ENCODE results near the gene SLC26A8. TPM values are rescaled to one million over a fixed set of nuclear protein-coding genes. Genes with fewer than 3 reads are reported as not detected.
"Not testable (repeated sequence)": the region's sequence is repeated elsewhere in the genome, so short reads cannot be mapped to it uniquely, and the experiment has no call there.

SLC26A8 gene
- total and polyA plus RNA-seq, 5 experiments from 2014 or later = not detected

- H3K9me3 Mint-ChIP-seq = no peaks in the 10 kb centered on the region
- ATAC-seq (peak; percentile 32 to 40), DNase-seq (peak in 5 of 10 donors; percentile 21 to 70 (median 33))
- POLR2A ChIA-PET = interaction anchor here (0.5 to 5.3 kb wide), 36 partner anchors 10 to 1236 kb away, joined by 3 to 71 read pairs (median 4); partner anchors contain the start of genes BRPF3 and MAPK13
- H3K27ac Mint-ChIP-seq = peak overlapping the region; percentile 74 to 96 (median 92)
- peaks cover 16 to 28% (median 20%) of the 10 kb centered on the region in 5 donors for H3K27me3 Mint-ChIP-seq
- H3K36me3 Mint-ChIP-seq = peaks cover 0 to 5% (median 5%) of the 10 kb centered on the region in 3 donors
- peak overlapping the region; percentile 85 to 97 (median 92) for H3K4me3 Mint-ChIP-seq
- peaks cover 23 to 50% (median 46%) of the 10 kb centered on the region in 4 donors for H3K4me1 Mint-ChIP-seq
Measured at GRCh38 chr6:36028088-36028876, 3.8 kb upstream of the SLC26A8 start.

GRCh38 chr6:36027501-36028087, 3.2 kb upstream of the SLC26A8 start, which contains the start of gene MAPK14:
Gene MAPK14 (plus strand): TSS chr6:36027808. CDS start chr6:36028158, 350 bp downstream.
- POLR2A ChIA-PET = interaction anchor here (0.6 to 5.3 kb wide), 24 partner anchors 18 to 727 kb away, joined by 3 to 71 read pairs (median 4); partner anchors contain the start of genes BRPF3 and MAPK13
- DNase-seq = peak; percentile 93 to 100 (median 99)
- no peaks in the 10 kb centered on the region for H3K9me3 Mint-ChIP-seq
- H3K27ac Mint-ChIP-seq = peak within 1 kb of the TSS; percentile 74 to 96 (median 94)
- ATAC-seq = peak; percentile 83 to 88
- H3K4me3 Mint-ChIP-seq = peak within 1 kb of the TSS; percentile 85 to 97 (median 94)
- H3K36me3 Mint-ChIP-seq = peaks cover 0 to 5% (median 5%) of the 10 kb centered on the region in 3 donors
- H3K27me3 Mint-ChIP-seq = peaks cover 16 to 28% (median 21%) of the 10 kb centered on the region in 5 donors
- H3K4me1 Mint-ChIP-seq = peaks cover 19 to 43% (median 40%) of the 10 kb centered on the region in 4 donors

DNA sequence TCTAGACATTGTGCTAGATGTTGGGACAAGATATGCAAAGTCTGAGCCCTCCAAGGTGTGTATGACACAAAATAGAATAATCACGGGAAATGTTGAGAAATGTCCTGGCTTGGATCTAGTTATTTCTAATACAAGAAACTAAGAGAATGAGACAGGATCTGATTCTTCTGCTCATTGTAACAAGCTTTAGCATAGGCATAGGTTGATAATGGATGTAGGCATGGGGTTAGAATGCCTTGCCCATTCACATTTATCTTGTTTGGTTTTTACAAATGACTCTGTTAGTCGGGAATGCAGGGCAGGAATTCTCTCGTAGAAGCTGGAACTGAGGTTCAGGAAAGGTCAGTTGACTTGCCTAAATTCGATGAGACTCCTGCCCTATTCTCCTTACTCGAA, 1.5 kb upstream of the SLC26A8 start:
- DNase-seq (no peak), ATAC-seq (no peak)
- POLR2A ChIA-PET = interaction anchor here (5.3 kb wide), 1 partner anchor 69 kb away, joined by 71 read pairs; no protein-coding TSS in a partner anchor
- Mint-ChIP-seq H3K27me3 (peaks cover 16 to 30% (median 25%) of the 10 kb centered on the region in 5 donors), H3K27ac (peak overlapping the region in 2 of 10 donors; percentile 5 to 23), H3K36me3 (peaks cover 0 to 5% (median 0%) of the 10 kb centered on the region in 3 donors), H3K4me1 (peaks cover 12 to 30% (median 27%) of the 10 kb centered on the region in 4 donors), H3K9me3 (no peaks in the 10 kb centered on the region), H3K4me3 (no peak overlapping the region)

DNA sequence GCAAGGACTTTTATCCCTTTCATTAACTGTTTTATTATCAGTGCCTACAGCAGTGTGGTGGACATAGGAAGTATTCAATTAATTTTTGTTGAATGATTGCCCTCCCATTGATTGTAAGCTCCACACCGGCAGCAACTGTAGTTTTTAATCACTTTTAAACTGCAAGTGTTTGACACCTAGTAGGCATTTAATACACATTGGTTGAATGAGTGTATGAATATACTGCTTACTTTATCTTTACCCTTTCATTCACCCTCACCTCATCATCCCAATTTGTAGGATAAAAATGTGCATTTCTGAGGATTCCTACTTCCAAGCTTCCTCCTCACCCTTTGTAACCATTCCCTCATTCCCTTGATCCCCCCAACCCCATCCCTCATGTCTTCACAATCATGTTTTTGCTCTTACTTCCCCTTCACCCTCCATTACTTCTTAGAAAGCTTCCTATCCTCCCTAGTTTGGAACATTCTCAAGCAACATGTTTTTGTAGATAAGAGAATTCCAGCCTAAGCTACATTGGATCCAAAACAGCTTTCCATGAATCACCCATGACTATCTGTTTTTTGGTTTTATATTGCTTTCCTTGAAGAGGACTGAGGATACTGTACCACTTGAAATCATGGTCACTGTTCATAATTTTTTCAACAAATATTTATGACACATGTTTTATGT, 955 bp upstream of the SLC26A8 start:
- Mint-ChIP-seq H3K4me1 (peaks cover 12 to 30% (median 23%) of the 10 kb centered on the region in 4 donors), H3K27me3 (peaks cover 16 to 30% (median 25%) of the 10 kb centered on the region in 5 donors), H3K27ac (peak overlapping the region in 1 of 10 donors; percentile 3), H3K4me3 (peak overlapping the region in 2 of 10 donors; percentile 0 to 2), H3K9me3 (no peaks in the 10 kb centered on the region), H3K36me3 (peaks cover 0 to 5% (median 0%) of the 10 kb centered on the region in 3 donors)
- POLR2A ChIA-PET = interaction anchor here (5.3 kb wide), 1 partner anchor 70 kb away, joined by 71 read pairs; no protein-coding TSS in a partner anchor
- ATAC-seq (no peak), DNase-seq (no peak)

GRCh38 chr6:36020154-36020553, 4.3 kb downstream of the SLC26A8 start:
- no peak for DNase-seq
- Mint-ChIP-seq H3K27me3 (peaks cover 15 to 30% (median 19%) of the 10 kb centered on the region in 5 donors), H3K36me3 (no peaks in the 10 kb centered on the region), H3K4me1 (peaks cover 3 to 8% (median 6%) of the 10 kb centered on the region in 4 donors), H3K9me3 (no peaks in the 10 kb centered on the region), H3K27ac (no peak overlapping the region), H3K4me3 (no peak overlapping the region)
- POLR2A ChIA-PET = no interaction called here
- no peak for ATAC-seq

- H3K4me3 Mint-ChIP-seq = no peak overlapping the region
- H3K4me1 Mint-ChIP-seq = peaks cover 3 to 7% (median 5%) of the 10 kb centered on the region in 4 donors
- peaks cover 9 to 23% (median 11%) of the 10 kb centered on the region in 5 donors for H3K27me3 Mint-ChIP-seq
- ATAC-seq = no peak
- H3K36me3 Mint-ChIP-seq = no peaks in the 10 kb centered on the region
- no peak for DNase-seq
- no peak overlapping the region for H3K27ac Mint-ChIP-seq
- POLR2A ChIA-PET = interaction anchor here (0.6 kb wide), 1 partner anchor 210 kb away, joined by 3 read pairs; no protein-coding TSS in a partner anchor
- H3K9me3 Mint-ChIP-seq = no peaks in the 10 kb centered on the region
Measured at GRCh38 chr6:36019167-36019566, 5.3 kb downstream of the SLC26A8 start.

GRCh38 chr6:36018339-36018738, 6.1 kb downstream of the SLC26A8 start:
- Mint-ChIP-seq H3K4me1 (no peaks in the 10 kb centered on the region), H3K27ac (no peak overlapping the region), H3K27me3 (peaks cover under 1 to 16% (median 5%) of the 10 kb centered on the region in 5 donors), H3K36me3 (no peaks in the 10 kb centered on the region), H3K4me3 (no peak overlapping the region), H3K9me3 (no peaks in the 10 kb centered on the region)
- DNase-seq = no peak
- POLR2A ChIA-PET = interaction anchor here (0.6 kb wide), 1 partner anchor 209 kb away, joined by 3 read pairs; no protein-coding TSS in a partner anchor
- ATAC-seq = no peak

GRCh38 chr6:36015666-36016065, 8.8 kb downstream of the SLC26A8 start:
- Mint-ChIP-seq H3K4me3 (no peak overlapping the region), H3K4me1 (no peaks in the 10 kb centered on the region), H3K36me3 (no peaks in the 10 kb centered on the region), H3K9me3 (no peaks in the 10 kb centered on the region), H3K27ac (no peak overlapping the region), H3K27me3 (peaks cover 0 to 9% (median 3%) of the 10 kb centered on the region in 5 donors)
- ATAC-seq (no peak), DNase-seq (no peak)
- POLR2A ChIA-PET = no interaction called here

DNA sequence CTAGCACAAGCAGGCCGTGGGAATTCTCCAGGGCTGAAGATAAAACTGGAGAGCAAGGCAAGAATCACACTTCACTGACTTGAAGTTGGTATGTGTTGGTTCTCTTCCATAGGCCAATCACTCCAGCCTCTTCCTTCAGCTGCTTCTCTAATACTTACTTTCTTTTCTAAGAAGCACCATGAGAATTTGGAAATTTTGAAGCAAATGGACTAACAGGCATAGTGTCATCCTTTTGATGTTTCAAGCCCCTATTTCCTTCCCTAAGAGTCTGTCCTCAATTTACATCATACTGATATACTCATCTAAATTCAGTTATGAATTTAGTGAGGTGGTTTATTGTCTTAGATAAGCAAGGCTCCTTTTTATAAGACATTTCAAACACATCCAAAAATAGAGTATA, 24.0 kb downstream of the SLC26A8 start:
- H3K27me3 Mint-ChIP-seq = peaks cover 0 to 5% (median 1%) of the 10 kb centered on the region in 5 donors
- no peaks in the 10 kb centered on the region for H3K36me3 Mint-ChIP-seq
- no peak overlapping the region for H3K4me3 Mint-ChIP-seq
- DNase-seq (no peak), ATAC-seq (no peak)
- H3K9me3 Mint-ChIP-seq = no peaks in the 10 kb centered on the region
- H3K27ac Mint-ChIP-seq = no peak overlapping the region
- POLR2A ChIA-PET = no interaction called here
- H3K4me1 Mint-ChIP-seq = no peaks in the 10 kb centered on the region

GRCh38 chr6:35993150-35993549, 31.3 kb downstream of the SLC26A8 start:
- POLR2A ChIA-PET = interaction anchor here (0.6 kb wide), 1 partner anchor 14 kb away, joined by 5 read pairs; no protein-coding TSS in a partner anchor

GRCh38 chr6:35988047-35988446, 36.4 kb downstream of the SLC26A8 start:
- H3K27ac Mint-ChIP-seq, POLR2A ChIA-PET, DNase-seq, H3K9me3 Mint-ChIP-seq, H3K36me3 Mint-ChIP-seq, ATAC-seq, H3K27me3 Mint-ChIP-seq, H3K4me3 Mint-ChIP-seq, H3K4me1 Mint-ChIP-seq: not testable (repeated sequence)

More at GRCh38 chr6:35993150-35993549, 31.3 kb downstream of the SLC26A8 start:
- ATAC-seq (no peak), DNase-seq (no peak)
- Mint-ChIP-seq H3K4me1 (no peaks in the 10 kb centered on the region), H3K36me3 (peaks cover 0 to 6% (median 0%) of the 10 kb centered on the region in 3 donors), H3K4me3 (no peak overlapping the region), H3K9me3 (no peaks in the 10 kb centered on the region), H3K27me3 (peaks cover 0 to 5% (median 3%) of the 10 kb centered on the region in 5 donors), H3K27ac (no peak overlapping the region)

DNA sequence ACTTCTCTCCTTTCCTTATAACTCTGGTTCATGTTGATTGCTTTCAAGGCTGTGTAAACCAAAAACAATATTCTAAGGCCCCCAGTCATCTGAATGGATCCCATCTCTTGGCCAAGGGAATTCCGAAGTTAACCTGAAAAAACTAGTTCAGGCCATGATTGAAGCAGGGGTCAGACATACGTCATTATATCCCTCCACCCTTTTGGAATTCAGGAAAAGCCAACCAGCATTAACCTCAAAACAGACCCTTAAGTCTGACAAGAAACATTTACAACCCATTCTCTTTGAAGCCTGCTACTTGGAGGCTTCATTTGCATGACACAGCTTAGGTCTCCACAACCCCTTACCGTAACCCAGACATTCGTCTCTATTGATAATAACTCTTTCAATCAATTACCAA, 39.7 kb downstream of the SLC26A8 start:
- Mint-ChIP-seq H3K9me3 (no peaks in the 10 kb centered on the region), H3K27me3 (peaks cover 0 to 8% (median 2%) of the 10 kb centered on the region in 5 donors), H3K4me1 (no peaks in the 10 kb centered on the region), H3K27ac (no peak overlapping the region), H3K36me3 (no peaks in the 10 kb centered on the region), H3K4me3 (no peak overlapping the region)
- ATAC-seq (no peak), DNase-seq (no peak)
- POLR2A ChIA-PET = no interaction called here

Measured in naive thymus-derived CD8-positive, alpha-beta T cell (primary cell).